Panc1 (cell line): ENCODE measurements around the gene GPBP1L1. TPM values are rescaled to one million over a fixed set of nuclear protein-coding genes. Genes with fewer than 3 reads are reported as not detected.

ENCODE experiments used
- total RNA-seq: library from RNA; stranded (reverse); gene quantifications from one replicate; pipeline ENCODE4 v1.2.1, GENCODE V29; 2021; ENCODE audit not compliant: unreplicated experiment

Gene GPBP1L1
- total RNA-seq, 1 experiment from 2014 or later: 130 TPM

Other genes starting within 250 kb of the GPBP1L1 start
- 3.3 TPM for gene TESK2, start 195.4 kb downstream of the GPBP1L1 start, total RNA-seq
- 3.3 TPM for gene CCDC163, start 186.5 kb downstream of the GPBP1L1 start, total RNA-seq
- 10.7 TPM for gene MMACHC, start 186.2 kb downstream of the GPBP1L1 start, total RNA-seq
- gene PRDX1, start 164.6 kb downstream of the GPBP1L1 start, total RNA-seq: 719 TPM
- gene AKR1A1, start 135.7 kb downstream of the GPBP1L1 start, total RNA-seq: 142 TPM
- 193 TPM for gene NASP, start 102.5 kb downstream of the GPBP1L1 start, total RNA-seq
- 2.2 TPM for gene CCDC17, start 62.5 kb downstream of the GPBP1L1 start, total RNA-seq
- gene TMEM69, start 1.6 kb upstream of the GPBP1L1 start, total RNA-seq: 19.1 TPM
- 28.8 TPM for gene IPP, start 64.1 kb upstream of the GPBP1L1 start, total RNA-seq
- gene MAST2, start 117.1 kb upstream of the GPBP1L1 start, total RNA-seq: 77.0 TPM